Left hindlimb (tissue), 1 donor: ENCODE measurements around the gene SDR39U1.

Experiments used
- DNase-seq: peaks from one replicate; pipeline ENCODE4 v3.0.0-alpha.2; 2018

The SDR39U1 gene

GRCh38 chr14:24408764-24409163 lies 33.8 kb downstream of the SDR39U1 start:
- no peak for DNase-seq

GRCh38 chr14:24407608-24408325 lies 34.8 kb downstream of the SDR39U1 start:
- DNase-seq = no peak

GRCh38 chr14:24406416-24406815 lies 36.2 kb downstream of the SDR39U1 start:
- DNase-seq = no peak

- no peak for DNase-seq
Observed at GRCh38 chr14:24404814-24405213, 37.8 kb downstream of the SDR39U1 start.

GRCh38 chr14:24403294-24403998 lies 39.1 kb downstream of the SDR39U1 start:
- DNase-seq = no peak

GRCh38 chr14:24401810-24402702 lies 40.5 kb downstream of the SDR39U1 start:
- no peak for DNase-seq

- no peak for DNase-seq
Observed at GRCh38 chr14:24399999-24400718, 42.4 kb downstream of the SDR39U1 start.

GRCh38 chr14:24399447-24399822 lies 43.1 kb downstream of the SDR39U1 start:
- no peak for DNase-seq

- DNase-seq = peak; percentile 91
Observed at GRCh38 chr14:24398653-24399446, 43.7 kb downstream of the SDR39U1 start, which contains the start of gene NYNRIN. NYNRIN (plus strand) TSS chr14:24399003; CDS start chr14:24399247, 244 bp downstream.

GRCh38 chr14:24398293-24398652 lies 44.3 kb downstream of the SDR39U1 start:
- DNase-seq = peak; percentile 83

- no peak for DNase-seq
Observed at GRCh38 chr14:24397639-24398292, 44.8 kb downstream of the SDR39U1 start.

GRCh38 chr14:24395609-24396582 lies 46.7 kb downstream of the SDR39U1 start:
- no peak for DNase-seq

- no peak for DNase-seq
Observed at GRCh38 chr14:24394275-24394674, 48.3 kb downstream of the SDR39U1 start.

GRCh38 chr14:24392325-24393091 lies 50.1 kb downstream of the SDR39U1 start:
- DNase-seq = peak; percentile 14

- no peak for DNase-seq
Observed at GRCh38 chr14:24390701-24391468, 51.7 kb downstream of the SDR39U1 start.
